Brain microvascular endothelial cell (primary cell): ENCODE measurements around the gene PTRH2.

Experiments
- DNase-seq: peaks from one replicate; pipeline ENCODE4 v3.0.0-alpha.2; 2020
- H3K27ac ChIP-seq: fragments of 250-450 bp; sonication (Bioruptor Pico); 2 replicates; pipeline ENCODE4 v1.5.1; 2020; ENCODE audit warnings: mild to moderate bottlenecking, moderate library complexity
- H3K27me3 ChIP-seq: fragments of 250-450 bp; sonication (Bioruptor Pico); replicated peaks from 2 replicates; pipeline ENCODE4 v1.5.1; 2020; ENCODE audit warnings: mild to moderate bottlenecking
- H3K36me3 ChIP-seq: fragments of 250-450 bp; sonication (Bioruptor Pico); replicated peaks from 2 replicates; pipeline ENCODE4 v1.5.1; 2020; ENCODE audit warnings: mild to moderate bottlenecking
- H3K4me3 ChIP-seq: 2 replicates; pipeline ENCODE4 v1.5.1; 2011; ENCODE audit warnings: low read depth, mild to moderate bottlenecking, control low read depth, low read length, moderate library complexity
- in situ Hi-C: cut with HindIII; loops from 2 replicates; pipeline ENCODE4 v1.10.0; 2017; ENCODE audit warnings: low sequenced_read_pairs, low pct_ligation_motif_present
- TF ChIP-seq, protein P1 (sequence below): IDR thresholded peaks from 2 replicates; pipeline ENCODE4 v1.5.1; 2011; ENCODE audit warnings: low read depth, mild to moderate bottlenecking, moderate library complexity, low read length, control low read depth, inconsistent platforms; ENCODE audit errors: missing control alignments

PTRH2 gene

GRCh38 chr17:59725691-59726090, 18.5 kb upstream of the PTRH2 start:
- no peak overlapping the region for H3K4me3 ChIP-seq
- H3K36me3 ChIP-seq, result no peaks in the 10 kb centered on the region
- no peak for DNase-seq
- H3K27ac ChIP-seq, result no peak overlapping the region
- H3K27me3 ChIP-seq, result no peaks in the 10 kb centered on the region
- TF ChIP-seq, protein P1, sequence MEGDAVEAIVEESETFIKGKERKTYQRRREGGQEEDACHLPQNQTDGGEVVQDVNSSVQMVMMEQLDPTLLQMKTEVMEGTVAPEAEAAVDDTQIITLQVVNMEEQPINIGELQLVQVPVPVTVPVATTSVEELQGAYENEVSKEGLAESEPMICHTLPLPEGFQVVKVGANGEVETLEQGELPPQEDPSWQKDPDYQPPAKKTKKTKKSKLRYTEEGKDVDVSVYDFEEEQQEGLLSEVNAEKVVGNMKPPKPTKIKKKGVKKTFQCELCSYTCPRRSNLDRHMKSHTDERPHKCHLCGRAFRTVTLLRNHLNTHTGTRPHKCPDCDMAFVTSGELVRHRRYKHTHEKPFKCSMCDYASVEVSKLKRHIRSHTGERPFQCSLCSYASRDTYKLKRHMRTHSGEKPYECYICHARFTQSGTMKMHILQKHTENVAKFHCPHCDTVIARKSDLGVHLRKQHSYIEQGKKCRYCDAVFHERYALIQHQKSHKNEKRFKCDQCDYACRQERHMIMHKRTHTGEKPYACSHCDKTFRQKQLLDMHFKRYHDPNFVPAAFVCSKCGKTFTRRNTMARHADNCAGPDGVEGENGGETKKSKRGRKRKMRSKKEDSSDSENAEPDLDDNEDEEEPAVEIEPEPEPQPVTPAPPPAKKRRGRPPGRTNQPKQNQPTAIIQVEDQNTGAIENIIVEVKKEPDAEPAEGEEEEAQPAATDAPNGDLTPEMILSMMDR, result no peak
- in situ Hi-C loops, result no loop called here

DNA sequence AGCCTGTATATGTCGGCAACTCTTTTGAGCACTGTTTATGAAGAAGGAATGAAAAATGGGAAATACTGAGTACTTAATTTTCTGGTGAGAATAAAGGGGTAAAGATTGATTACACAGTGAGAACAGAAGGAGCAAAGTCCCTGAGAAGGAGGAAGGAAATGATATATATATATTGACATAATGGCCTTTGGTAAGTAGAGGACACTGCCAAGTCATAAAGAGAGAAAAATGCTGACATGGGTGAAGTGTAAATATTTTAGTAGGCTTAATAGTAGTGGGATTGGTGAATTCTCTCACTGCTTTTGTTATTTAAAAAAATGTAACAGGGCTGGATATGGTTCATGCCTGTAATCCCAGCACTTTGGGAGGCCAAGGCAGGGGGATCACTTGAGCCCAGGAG, 16.4 kb upstream of the PTRH2 start:
- no peak overlapping the region for H3K27ac ChIP-seq
- no peak for DNase-seq
- H3K27me3 ChIP-seq, result no peaks in the 10 kb centered on the region
- in situ Hi-C loops, result no loop called here
- H3K4me3 ChIP-seq, result no peak overlapping the region
- TF ChIP-seq, protein P1, result no peak
- H3K36me3 ChIP-seq, result no peaks in the 10 kb centered on the region

DNA sequence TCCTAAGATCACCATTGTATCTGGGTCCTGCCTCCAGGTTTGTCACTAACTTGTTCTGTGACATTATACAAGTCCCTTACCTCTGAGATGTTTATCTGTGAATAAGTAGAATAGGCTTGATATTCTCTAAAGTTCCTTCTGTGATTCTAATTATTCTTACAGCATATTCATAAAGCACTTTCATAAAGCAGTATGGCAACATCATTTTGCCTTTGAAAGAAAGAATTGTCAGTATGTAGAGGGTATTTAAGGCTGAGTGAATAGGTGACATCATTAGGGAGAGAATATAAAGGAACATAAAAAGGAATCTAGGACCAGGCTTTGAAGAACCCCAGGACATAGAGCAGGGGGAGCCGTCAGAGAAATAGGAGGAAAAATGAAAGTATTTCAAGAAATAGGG, 15.8 kb upstream of the PTRH2 start:
- Histone ChIP-seq H3K36me3 (no peaks in the 10 kb centered on the region), H3K27me3 (no peaks in the 10 kb centered on the region), H3K4me3 (no peak overlapping the region), H3K27ac (no peak overlapping the region)
- in situ Hi-C loops, result no loop called here
- TF ChIP-seq, protein P1, result no peak
- DNase-seq, result no peak

DNA sequence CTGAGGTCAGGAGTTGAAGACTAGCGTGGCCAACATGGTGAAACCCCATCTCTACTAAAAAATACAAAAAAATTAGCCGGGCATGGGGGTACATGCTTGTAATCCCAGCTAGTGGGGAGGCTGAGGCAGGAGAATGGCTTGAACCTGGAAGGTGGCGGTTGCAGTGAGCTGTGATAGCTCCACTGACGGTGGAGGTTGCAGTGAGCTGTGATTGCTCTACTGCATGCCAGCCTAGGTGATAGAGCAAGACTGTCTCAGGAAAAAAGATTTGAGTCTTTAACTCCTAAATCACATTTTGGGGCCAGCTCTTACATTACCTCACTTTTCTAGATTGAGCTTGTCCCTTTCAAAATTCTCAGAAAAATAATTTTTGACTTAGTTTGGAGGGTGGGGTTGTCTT, 15.4 kb upstream of the PTRH2 start:
- Histone ChIP-seq H3K27me3 (no peaks in the 10 kb centered on the region), H3K4me3 (no peak overlapping the region), H3K27ac (no peak overlapping the region), H3K36me3 (peaks cover under 1% of the 10 kb centered on the region)
- in situ Hi-C loops, result no loop called here
- TF ChIP-seq, protein P1, result no peak
- no peak for DNase-seq

GRCh38 chr17:59719526-59719925, 12.3 kb upstream of the PTRH2 start:
- in situ Hi-C loops, result no loop called here
- H3K36me3 ChIP-seq, result peaks cover 3% of the 10 kb centered on the region
- no peak overlapping the region for H3K27ac ChIP-seq
- H3K27me3 ChIP-seq, result no peaks in the 10 kb centered on the region
- DNase-seq, result no peak
- H3K4me3 ChIP-seq, result no peak overlapping the region
- TF ChIP-seq, protein P1, result no peak

DNA sequence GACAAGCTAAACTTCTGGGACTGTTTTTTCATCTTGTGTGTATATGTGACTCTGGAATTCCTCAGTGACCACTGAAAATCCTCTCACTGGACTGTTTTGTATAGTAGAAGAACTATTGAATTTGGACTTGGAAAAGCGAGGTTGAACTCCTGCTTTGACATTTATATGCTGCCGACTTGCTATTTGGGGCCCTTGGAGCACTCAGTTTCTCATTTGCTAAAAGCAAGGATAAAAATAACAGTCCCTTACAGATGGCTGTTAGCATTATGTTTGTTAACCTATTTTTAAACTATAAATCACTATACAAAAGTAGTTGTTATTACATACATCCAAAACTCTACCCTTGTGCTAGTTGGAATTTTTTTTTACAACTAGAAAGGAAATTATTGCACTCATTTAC, 9.2 kb upstream of the PTRH2 start:
- no peak overlapping the region for H3K4me3 ChIP-seq
- in situ Hi-C loops, result no loop called here
- no peak for DNase-seq
- TF ChIP-seq, protein P1, result no peak
- H3K27ac ChIP-seq, result no peak overlapping the region
- no peaks in the 10 kb centered on the region for H3K27me3 ChIP-seq
- peaks cover 3% of the 10 kb centered on the region for H3K36me3 ChIP-seq
